DND-41 (cell line): ENCODE results near the gene ADAMTS12.
"Not testable (repeated sequence)": the region's sequence is repeated elsewhere in the genome, so short reads cannot be mapped to it uniquely, and the experiment has no call there.

Experiments
- ATAC-seq: fragments of 200-7000 bp; cut with Tn5 transposase; 3 replicates; pipeline ENCODE4 v1.9.1; 2021; ENCODE audit warnings: low read depth; ENCODE audit not compliant: insufficient read depth
- DNase-seq: peaks from one replicate; pipeline ENCODE4 v3.0.0-alpha.2; 2020
- H2AFZ ChIP-seq: 2 replicates; pipeline ENCODE4 v1.6.0; 2012; ENCODE audit warnings: low read depth, low read length
- H3K27ac ChIP-seq: 2 replicates; pipeline ENCODE4 v1.5.1; 2012; ENCODE audit warnings: low read length, inconsistent platforms
- H3K27me3 ChIP-seq: fragments of 200-600 bp; sonication (generic); 2 replicates; pipeline ENCODE4 v1.6.0; 2012; ENCODE audit warnings: low read length, mild to moderate bottlenecking, inconsistent platforms; ENCODE audit not compliant: insufficient read depth, poor library complexity
- H3K36me3 ChIP-seq: 2 replicates; pipeline ENCODE4 v1.5.1; 2012; ENCODE audit warnings: low read length, inconsistent platforms; ENCODE audit not compliant: insufficient read depth
- H3K4me1 ChIP-seq: 2 replicates; pipeline ENCODE4 v1.5.1; 2012; ENCODE audit warnings: mild to moderate bottlenecking, low read length; ENCODE audit not compliant: insufficient read depth
- H3K4me2 ChIP-seq: 2 replicates; pipeline ENCODE4 v1.6.0; 2012; ENCODE audit warnings: mild to moderate bottlenecking, moderate library complexity, low read length, inconsistent platforms; ENCODE audit not compliant: insufficient read depth
- H3K4me3 ChIP-seq, 2 experiments: fragments of 200-600 bp in 1 of 2; shearing (Covaris generic) in 1 of 2; 2 replicates each; pipeline ENCODE4 v1.5.1; 2012 to 2016; ENCODE audit warnings: inconsistent platforms in 2 of 2, low read length in 2 of 2, mild to moderate bottlenecking in 2 of 2, low read depth in 1 of 2, moderate library complexity in 1 of 2
- H3K79me2 ChIP-seq: 2 replicates; pipeline ENCODE4 v1.6.0; 2012; ENCODE audit warnings: low read length, inconsistent platforms; ENCODE audit not compliant: insufficient read depth
- H3K9ac ChIP-seq: 2 replicates; pipeline ENCODE4 v1.6.0; 2012; ENCODE audit warnings: low read depth, mild to moderate bottlenecking, inconsistent platforms, low read length, moderate library complexity
- H3K9me3 ChIP-seq: 2 replicates; pipeline ENCODE4 v1.5.1; 2012; ENCODE audit warnings: low read length, moderate library complexity, mild to moderate bottlenecking, inconsistent platforms; ENCODE audit not compliant: insufficient read depth, severe bottlenecking
- H4K20me1 ChIP-seq: 2 replicates; pipeline ENCODE4 v1.6.0; 2012; ENCODE audit warnings: low read length; ENCODE audit not compliant: insufficient read depth
- CTCF ChIP-seq: IDR thresholded peaks from 2 replicates; pipeline ENCODE4 v1.5.1; 2012; ENCODE audit warnings: borderline replicate concordance, low read length, moderate library complexity, mild to moderate bottlenecking; ENCODE audit not compliant: poor library complexity, severe bottlenecking; ENCODE audit errors: extremely low read depth
- EZH2 ChIP-seq: IDR thresholded peaks from 3 replicates; pipeline ENCODE4 v1.6.1; 2012; ENCODE audit warnings: borderline replicate concordance, low read depth, mild to moderate bottlenecking, moderate library complexity, low read length, inconsistent platforms; ENCODE audit not compliant: severe bottlenecking

Gene ADAMTS12

DNA sequence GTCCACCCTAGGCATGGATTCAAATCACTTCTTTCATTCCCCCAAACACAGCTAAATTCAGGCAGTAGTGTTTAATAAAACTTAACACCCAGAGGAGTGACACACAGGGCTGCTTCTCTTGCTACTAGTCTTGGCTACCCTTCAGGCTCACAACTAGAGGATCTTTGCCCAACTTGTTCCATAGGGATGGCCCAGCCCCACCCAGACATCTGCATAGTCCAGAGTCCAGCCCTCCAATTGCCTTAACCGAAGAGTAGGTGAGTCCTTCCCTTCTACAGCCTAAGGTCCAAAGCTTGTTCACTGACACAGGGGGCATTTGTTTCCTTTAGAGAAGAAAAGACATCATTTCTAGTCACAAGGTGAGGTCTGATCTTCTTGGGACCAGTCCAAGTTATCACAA, 29.2 kb upstream of the ADAMTS12 start:
- TF ChIP-seq CTCF = no peak
- TF ChIP-seq EZH2 = no peak
- DNase-seq (no peak), ATAC-seq (no peak)
- Histone ChIP-seq H2AFZ (no peak overlapping the region), H3K9me3 (no peaks in the 10 kb centered on the region), H3K36me3 (no peaks in the 10 kb centered on the region), H3K27me3 (no peaks in the 10 kb centered on the region), H3K9ac (no peak overlapping the region), H3K4me2 (no peak overlapping the region), H3K79me2 (no peaks in the 10 kb centered on the region), H3K4me3 (no peak overlapping the region), H3K27ac (no peak overlapping the region), H4K20me1 (no peaks in the 10 kb centered on the region), H3K4me1 (no peaks in the 10 kb centered on the region)

DNA sequence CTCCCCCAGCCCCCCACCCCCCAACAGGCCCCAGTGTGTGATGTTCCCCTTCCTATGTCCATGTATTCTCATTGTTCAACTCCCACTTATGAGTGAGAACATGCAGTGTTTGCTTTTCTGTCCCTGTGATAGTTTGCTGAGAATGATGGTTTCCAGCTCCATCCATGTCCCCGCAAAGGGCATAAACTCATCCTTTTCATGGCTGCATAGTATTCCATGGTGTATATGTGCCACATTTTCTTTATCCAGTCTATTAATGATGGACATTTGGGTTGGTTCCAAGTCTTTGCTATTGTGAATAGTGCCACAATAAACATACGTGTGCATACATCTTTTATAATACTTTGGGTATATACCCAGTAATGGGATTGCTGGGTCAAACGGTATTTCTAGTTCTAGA, 23.1 kb upstream of the ADAMTS12 start:
- H3K27me3 ChIP-seq, H3K9ac ChIP-seq, H3K4me3 ChIP-seq, H3K9me3 ChIP-seq, H3K79me2 ChIP-seq, DNase-seq, H3K4me1 ChIP-seq, ATAC-seq, H4K20me1 ChIP-seq, H3K27ac ChIP-seq, H3K36me3 ChIP-seq, H2AFZ ChIP-seq, H3K4me2 ChIP-seq: not testable (repeated sequence)

DNA sequence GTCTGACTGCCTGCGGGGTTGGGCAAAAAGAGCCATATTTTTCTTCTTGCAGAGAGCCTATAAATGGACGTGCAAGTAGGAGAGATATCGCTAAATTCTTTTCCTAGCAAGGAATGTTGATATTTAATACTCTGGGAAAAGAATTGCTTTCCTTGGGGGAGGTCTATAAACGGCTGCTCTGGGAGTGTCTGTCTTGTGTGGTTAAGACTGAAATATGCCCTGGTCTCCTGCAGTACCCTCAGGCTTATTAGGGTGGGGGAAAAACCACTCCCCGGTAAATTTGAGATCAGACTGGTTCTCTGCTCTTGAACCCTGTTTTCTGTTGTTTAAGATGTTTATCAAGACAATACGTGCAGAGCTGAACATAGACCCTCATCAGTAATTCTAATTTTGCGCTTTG, 14.5 kb upstream of the ADAMTS12 start:
- H4K20me1 ChIP-seq = not testable (repeated sequence)

DNA sequence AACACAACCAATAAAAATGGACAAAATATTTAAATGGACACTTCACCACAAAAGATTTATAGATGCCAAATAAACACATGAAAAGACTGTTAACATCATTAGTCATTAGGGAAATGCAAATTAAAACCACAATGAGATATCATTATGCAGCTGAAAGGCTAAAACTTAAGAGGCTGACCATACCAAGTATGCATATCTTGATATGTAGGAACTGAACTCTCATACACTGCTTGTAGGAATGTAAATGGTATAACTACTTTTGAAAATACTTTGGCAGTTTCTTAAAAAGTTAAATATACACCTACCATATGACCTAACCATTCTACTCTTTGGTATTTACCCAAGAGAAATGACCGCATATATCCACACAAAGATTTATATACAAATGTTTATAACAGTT, 13.6 kb upstream of the ADAMTS12 start:
- Histone ChIP-seq H3K9ac (no peak overlapping the region), H3K27ac (no peak overlapping the region), H3K4me1 (no peaks in the 10 kb centered on the region), H3K4me3 (no peak overlapping the region), H3K4me2 (no peak overlapping the region), H2AFZ (no peak overlapping the region), H3K9me3 (peaks cover 22% of the 10 kb centered on the region), H3K79me2 (no peaks in the 10 kb centered on the region), H3K36me3 (no peaks in the 10 kb centered on the region), H3K27me3 (no peaks in the 10 kb centered on the region), H4K20me1 (no peaks in the 10 kb centered on the region)
- ATAC-seq = no peak
- no peak for DNase-seq
- TF ChIP-seq CTCF (no peak), EZH2 (no peak)

More for the DNA sequence above, 14.5 kb upstream of the ADAMTS12 start:
- not testable (repeated sequence) for H3K27ac ChIP-seq, H3K4me2 ChIP-seq, H3K4me3 ChIP-seq, H3K27me3 ChIP-seq, ATAC-seq, H3K4me1 ChIP-seq, H3K79me2 ChIP-seq, H3K36me3 ChIP-seq, H2AFZ ChIP-seq, H3K9ac ChIP-seq
- peak; percentile 21 for DNase-seq
- H3K9me3 ChIP-seq = peaks cover 22% of the 10 kb centered on the region
